ENCODE data around the gene ZNF638. TPM values are rescaled to one million over a fixed set of nuclear protein-coding genes. Genes with fewer than 3 reads are reported as not detected.

The ZNF638 gene
- total and polyA plus RNA-seq, 2 donors (not counting 3 experiments of a cell fraction or from before 2014, with no cell fraction given): 36.4 to 111 TPM

GRCh38 chr2:71465356-71465755 lies 133.8 kb downstream of the ZNF638 start:
- no peak overlapping the region for H2AFZ ChIP-seq (ENCODE audit: low read depth, low read length)
- DNase-seq (ENCODE audit: low read depth, low spot score) (no peak), FAIRE-seq (no peak)
- ChIA-PET CTCF (interaction anchor here (1.4 to 19.5 kb wide), 2 partner anchors 10 to 42 kb away, joined by 3 to 670 read pairs; no protein-coding TSS in a partner anchor), POLR2A (no interaction called here)
- no peaks in the 10 kb centered on the region for H3K9me1 ChIP-seq (replicated peaks; ENCODE audit: control insufficient read depth, extremely low read depth, insufficient read depth, low read length)
- H3K27me3 ChIP-seq (ENCODE audit: control insufficient read depth in 2 of 2, insufficient read depth in 2 of 2, low read length in 2 of 2): no peaks in the 10 kb centered on the region
- H3K4me3 ChIP-seq (replicated peaks in 1 of 3; ENCODE audit: insufficient read depth in 1 of 3, low read depth in 1 of 3, low read length in 3 of 3): no peak overlapping the region
- no peaks in the 10 kb centered on the region for H4K20me1 ChIP-seq (replicated peaks; ENCODE audit: control insufficient read depth, extremely low read depth, insufficient read depth, low read length)
- H3K4me2 ChIP-seq (ENCODE audit: insufficient read depth, low read length): no peak overlapping the region
- no peak overlapping the region for H3K9ac ChIP-seq (replicated peaks; ENCODE audit: extremely low read depth, insufficient read depth, low read length)
- H3K27ac ChIP-seq (ENCODE audit: insufficient read depth, low read depth, low read length): no peak overlapping the region
- BruUV-seq (replicated peaks): no TSS peak
- TF ChIP-seq FOS (IDR thresholded peaks at IDR 0.05; ENCODE audit: borderline replicate concordance, insufficient read depth, low read length) (no peak), POLR2AphosphoS5 (IDR thresholded peaks at IDR 0.05; ENCODE audit: insufficient read depth, low read depth, low read length) (no peak), EZH2 (IDR thresholded peaks at IDR 0.05; ENCODE audit: borderline replicate concordance, low read depth, low read length, severe bottlenecking) (no peak), MYC (IDR thresholded peaks at IDR 0.05; ENCODE audit: low read depth, low read length) (no peak)
- TF ChIP-seq, protein P1, sequence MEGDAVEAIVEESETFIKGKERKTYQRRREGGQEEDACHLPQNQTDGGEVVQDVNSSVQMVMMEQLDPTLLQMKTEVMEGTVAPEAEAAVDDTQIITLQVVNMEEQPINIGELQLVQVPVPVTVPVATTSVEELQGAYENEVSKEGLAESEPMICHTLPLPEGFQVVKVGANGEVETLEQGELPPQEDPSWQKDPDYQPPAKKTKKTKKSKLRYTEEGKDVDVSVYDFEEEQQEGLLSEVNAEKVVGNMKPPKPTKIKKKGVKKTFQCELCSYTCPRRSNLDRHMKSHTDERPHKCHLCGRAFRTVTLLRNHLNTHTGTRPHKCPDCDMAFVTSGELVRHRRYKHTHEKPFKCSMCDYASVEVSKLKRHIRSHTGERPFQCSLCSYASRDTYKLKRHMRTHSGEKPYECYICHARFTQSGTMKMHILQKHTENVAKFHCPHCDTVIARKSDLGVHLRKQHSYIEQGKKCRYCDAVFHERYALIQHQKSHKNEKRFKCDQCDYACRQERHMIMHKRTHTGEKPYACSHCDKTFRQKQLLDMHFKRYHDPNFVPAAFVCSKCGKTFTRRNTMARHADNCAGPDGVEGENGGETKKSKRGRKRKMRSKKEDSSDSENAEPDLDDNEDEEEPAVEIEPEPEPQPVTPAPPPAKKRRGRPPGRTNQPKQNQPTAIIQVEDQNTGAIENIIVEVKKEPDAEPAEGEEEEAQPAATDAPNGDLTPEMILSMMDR (IDR thresholded peaks at IDR 0.05; ENCODE audit: extremely low read depth in 1 of 2, insufficient read depth in 1 of 2, low read depth in 1 of 2, low read length in 2 of 2): no peak
- H3K79me2 ChIP-seq (ENCODE audit: control insufficient read depth, insufficient read depth, low read length): peaks cover 6% of the 10 kb centered on the region
- dilution Hi-C loops (cut with MboI; ENCODE audit: extremely low pct_ligation_motif_present, low sequenced_read_pairs) (no loop called here), intact Hi-C loops (cut with micrococcal nuclease) (no loop called here)
- H3K36me3 ChIP-seq (ENCODE audit: control insufficient read depth in 2 of 2, extremely low read depth in 1 of 2, insufficient read depth in 2 of 2, low read length in 2 of 2): no peaks in the 10 kb centered on the region
- H3K9me3 ChIP-seq (replicated peaks; ENCODE audit: control insufficient read depth, insufficient read depth, low read length): no peaks in the 10 kb centered on the region
- H3K4me1 ChIP-seq (ENCODE audit: control insufficient read depth, extremely low read depth, insufficient read depth, low read length): peaks cover 45% of the 10 kb centered on the region

GRCh38 chr2:71465961-71466300 lies 134.3 kb downstream of the ZNF638 start:
- BruUV-seq (replicated peaks): no TSS peak
- Histone ChIP-seq H3K9ac (replicated peaks; ENCODE audit: extremely low read depth, insufficient read depth, low read length) (peak overlapping the region; percentile 90), H3K27ac (ENCODE audit: insufficient read depth, low read depth, low read length) (peak overlapping the region; percentile 65), H3K4me2 (ENCODE audit: insufficient read depth, low read length) (peak overlapping the region; percentile 98), H3K27me3 (ENCODE audit: control insufficient read depth in 2 of 2, insufficient read depth in 2 of 2, low read length in 2 of 2) (no peaks in the 10 kb centered on the region), H3K4me3 (replicated peaks in 1 of 3; ENCODE audit: insufficient read depth in 1 of 3, low read depth in 1 of 3, low read length in 3 of 3) (peak overlapping the region; percentile 65 to 98 (median 83)), H4K20me1 (replicated peaks; ENCODE audit: control insufficient read depth, extremely low read depth, insufficient read depth, low read length) (no peaks in the 10 kb centered on the region), H3K36me3 (ENCODE audit: control insufficient read depth in 2 of 2, extremely low read depth in 1 of 2, insufficient read depth in 2 of 2, low read length in 2 of 2) (no peaks in the 10 kb centered on the region), H3K9me3 (replicated peaks; ENCODE audit: control insufficient read depth, insufficient read depth, low read length) (no peaks in the 10 kb centered on the region), H3K4me1 (ENCODE audit: control insufficient read depth, extremely low read depth, insufficient read depth, low read length) (peaks cover 40% of the 10 kb centered on the region), H3K9me1 (replicated peaks; ENCODE audit: control insufficient read depth, extremely low read depth, insufficient read depth, low read length) (no peaks in the 10 kb centered on the region), H2AFZ (ENCODE audit: low read depth, low read length) (peak overlapping the region; percentile 91), H3K79me2 (ENCODE audit: control insufficient read depth, insufficient read depth, low read length) (peaks cover 6% of the 10 kb centered on the region)
- POLR2A ChIA-PET: interaction anchor here (0.9 to 1.5 kb wide), 3 partner anchors 30 to 42 kb away, joined by 3 to 6 read pairs (median 3); no protein-coding TSS in a partner anchor
- TF ChIP-seq EZH2 (IDR thresholded peaks at IDR 0.05; ENCODE audit: borderline replicate concordance, low read depth, low read length, severe bottlenecking) (no peak), FOS (IDR thresholded peaks at IDR 0.05; ENCODE audit: borderline replicate concordance, insufficient read depth, low read length) (no peak), MYC (IDR thresholded peaks at IDR 0.05; ENCODE audit: low read depth, low read length) (no peak), POLR2A (IDR thresholded peaks at IDR 0.05; ENCODE audit: low read depth, low read length) (no peak), JUN (IDR thresholded peaks at IDR 0.05; ENCODE audit: borderline replicate concordance, insufficient read depth, insufficient read length, low read depth) (no peak), GATA2 (IDR thresholded peaks at IDR 0.05; ENCODE audit: insufficient read depth, insufficient read length, low read depth, low read length) (no peak), MAX (IDR thresholded peaks at IDR 0.05; ENCODE audit: insufficient read depth, insufficient read length) (no peak), POLR2AphosphoS5 (IDR thresholded peaks at IDR 0.05; ENCODE audit: insufficient read depth, low read depth, low read length) (no peak)
- TF ChIP-seq, protein P1 (IDR thresholded peaks at IDR 0.05; ENCODE audit: extremely low read depth in 1 of 2, insufficient read depth in 1 of 2, low read depth in 1 of 2, low read length in 2 of 2): no peak
- intact Hi-C loops (cut with micrococcal nuclease) (no loop called here), dilution Hi-C loops (cut with MboI; ENCODE audit: extremely low pct_ligation_motif_present, low sequenced_read_pairs) (no loop called here)
- FAIRE-seq (no peak), DNase-seq (ENCODE audit: low read depth, low spot score) (no peak)
- CTCF ChIA-PET: interaction anchor here (1.5 to 19.5 kb wide), 2 partner anchors 11 to 42 kb away, joined by 6 to 670 read pairs; no protein-coding TSS in a partner anchor

Measured in endothelial cell of umbilical vein (primary cell).